Measurements from ENCODE around the gene SSC5D.

The SSC5D gene

GRCh38 chr19:55474269-55475265, 13.7 kb upstream of the SSC5D start:
- DNase-seq: no peak

- DNase-seq: peak; percentile 82
These were observed 12.0 kb upstream of the SSC5D start, which contains the start of gene ZNF628 for GRCh38 chr19:55476100-55476775. Gene ZNF628 (plus strand): TSS chr19:55476617. CDS start chr19:55479911, 3,294 bp downstream.

- no peak for DNase-seq
These were observed 10.3 kb upstream of the SSC5D start for GRCh38 chr19:55477905-55478304.

- no peak for DNase-seq
These were observed 9.9 kb upstream of the SSC5D start for GRCh38 chr19:55478364-55478763.

- DNase-seq: no peak
These were observed 9.2 kb upstream of the SSC5D start for GRCh38 chr19:55479045-55479444.

DNA sequence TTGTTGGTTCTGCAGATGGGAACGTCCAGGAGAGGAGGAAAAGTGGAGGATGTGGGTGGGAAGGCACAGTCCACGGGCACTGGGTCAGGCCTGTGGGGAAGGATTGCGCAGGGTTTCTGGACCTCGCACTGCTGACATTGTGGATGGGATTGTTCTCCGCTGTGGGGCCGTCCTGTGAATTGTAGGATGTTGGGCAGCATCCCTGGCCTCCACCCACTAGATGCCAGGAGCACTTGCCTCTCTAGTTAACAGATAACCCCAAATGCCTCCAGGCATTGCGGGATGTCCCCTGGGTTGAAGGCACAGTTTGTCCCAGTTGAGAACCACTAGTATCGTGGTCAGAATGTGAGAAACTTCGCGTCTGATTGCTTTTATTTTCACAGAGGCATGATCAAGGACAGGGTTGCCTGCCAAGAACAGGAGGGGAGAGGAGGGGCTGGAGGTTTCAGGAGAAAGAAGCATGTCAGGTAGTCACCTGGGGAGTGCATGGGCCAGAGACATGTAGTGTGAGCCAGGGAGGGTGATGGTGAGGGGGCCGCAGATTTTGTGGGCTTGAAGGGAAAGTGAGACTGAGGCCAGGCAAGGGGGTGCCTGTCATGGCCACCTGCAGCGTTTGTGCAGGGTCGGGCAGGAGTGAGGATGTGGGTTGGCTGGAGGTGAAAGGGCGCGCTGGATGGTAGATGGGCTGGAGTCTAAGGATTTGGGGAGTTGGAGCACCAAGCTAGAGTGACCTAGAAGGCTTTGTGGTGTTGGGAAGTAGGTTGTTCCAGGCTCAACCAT, 8.6 kb upstream of the SSC5D start:
- DNase-seq: no peak

GRCh38 chr19:55481148-55481793, 7.0 kb upstream of the SSC5D start:
- no peak for DNase-seq

DNA sequence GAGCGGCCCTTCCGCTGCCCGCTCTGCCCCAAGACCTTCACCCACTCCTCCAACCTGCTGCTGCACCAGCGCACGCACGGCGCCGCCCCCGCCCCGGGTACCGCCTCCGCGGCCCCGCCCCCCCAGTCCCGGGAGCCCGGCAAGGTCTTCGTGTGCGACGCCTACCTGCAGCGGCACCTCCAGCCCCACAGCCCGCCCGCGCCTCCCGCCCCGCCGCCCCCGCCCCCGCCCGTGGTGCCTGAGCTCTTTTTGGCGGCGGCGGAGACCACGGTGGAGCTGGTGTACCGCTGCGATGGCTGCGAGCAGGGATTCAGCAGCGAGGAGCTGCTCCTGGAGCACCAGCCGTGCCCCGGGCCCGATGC, 6.5 kb upstream of the SSC5D start:
- DNase-seq: no peak

- no peak for DNase-seq
These were observed 5.9 kb upstream of the SSC5D start for GRCh38 chr19:55482156-55482961.

GRCh38 chr19:55482967-55483705, 5.1 kb upstream of the SSC5D start:
- no peak for DNase-seq

DNA sequence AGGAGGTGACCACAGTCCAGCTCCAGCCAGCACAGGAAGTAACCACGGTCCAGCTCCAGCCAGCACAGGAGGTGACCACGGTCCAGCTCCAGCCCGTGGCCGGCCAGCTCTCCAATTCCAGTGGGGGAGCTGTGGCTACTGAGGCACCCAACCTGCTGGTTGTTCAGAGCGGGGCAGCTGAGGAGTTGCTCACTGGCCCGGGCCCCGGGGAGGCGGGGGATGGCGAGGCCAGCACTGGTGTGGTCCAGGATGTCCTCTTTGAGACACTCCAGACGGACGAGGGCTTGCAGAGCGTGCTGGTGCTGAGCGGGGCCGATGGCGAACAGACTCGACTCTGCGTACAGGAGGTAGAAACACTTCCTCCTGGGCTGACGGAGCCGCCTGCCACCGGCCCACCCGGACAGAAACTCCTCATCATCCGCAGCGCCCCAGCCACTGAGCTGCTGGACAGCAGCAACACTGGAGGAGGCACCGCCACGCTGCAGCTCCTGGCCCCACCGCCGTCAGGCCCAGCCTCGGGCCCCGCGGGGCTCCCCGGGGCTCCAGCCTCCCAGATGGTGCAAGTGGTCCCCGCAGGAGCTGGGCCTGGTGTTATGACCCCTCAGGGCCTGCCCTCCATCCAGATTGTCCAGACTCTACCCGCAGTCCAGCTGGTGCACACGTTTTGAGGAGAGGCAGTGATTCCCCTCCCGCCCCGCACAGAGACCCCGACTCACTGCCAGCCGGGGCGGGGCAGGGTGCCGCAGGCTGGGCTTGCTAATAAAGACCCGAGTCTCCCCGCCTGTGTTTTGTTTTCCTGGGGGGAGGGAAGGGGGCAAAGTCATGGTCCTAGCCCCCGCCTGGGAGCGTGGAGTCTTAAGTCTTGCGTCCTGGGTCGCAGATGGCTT, 4.3 kb upstream of the SSC5D start:
- no peak for DNase-seq

- no peak for DNase-seq
These were observed 3.4 kb upstream of the SSC5D start, which contains the start of gene NAT14 for GRCh38 chr19:55484593-55485438. Gene NAT14 (plus strand): TSS chr19:55485188. CDS start chr19:55485709, 521 bp downstream.

- DNase-seq: no peak
These were observed 2.7 kb upstream of the SSC5D start for GRCh38 chr19:55485439-55486011.

DNA sequence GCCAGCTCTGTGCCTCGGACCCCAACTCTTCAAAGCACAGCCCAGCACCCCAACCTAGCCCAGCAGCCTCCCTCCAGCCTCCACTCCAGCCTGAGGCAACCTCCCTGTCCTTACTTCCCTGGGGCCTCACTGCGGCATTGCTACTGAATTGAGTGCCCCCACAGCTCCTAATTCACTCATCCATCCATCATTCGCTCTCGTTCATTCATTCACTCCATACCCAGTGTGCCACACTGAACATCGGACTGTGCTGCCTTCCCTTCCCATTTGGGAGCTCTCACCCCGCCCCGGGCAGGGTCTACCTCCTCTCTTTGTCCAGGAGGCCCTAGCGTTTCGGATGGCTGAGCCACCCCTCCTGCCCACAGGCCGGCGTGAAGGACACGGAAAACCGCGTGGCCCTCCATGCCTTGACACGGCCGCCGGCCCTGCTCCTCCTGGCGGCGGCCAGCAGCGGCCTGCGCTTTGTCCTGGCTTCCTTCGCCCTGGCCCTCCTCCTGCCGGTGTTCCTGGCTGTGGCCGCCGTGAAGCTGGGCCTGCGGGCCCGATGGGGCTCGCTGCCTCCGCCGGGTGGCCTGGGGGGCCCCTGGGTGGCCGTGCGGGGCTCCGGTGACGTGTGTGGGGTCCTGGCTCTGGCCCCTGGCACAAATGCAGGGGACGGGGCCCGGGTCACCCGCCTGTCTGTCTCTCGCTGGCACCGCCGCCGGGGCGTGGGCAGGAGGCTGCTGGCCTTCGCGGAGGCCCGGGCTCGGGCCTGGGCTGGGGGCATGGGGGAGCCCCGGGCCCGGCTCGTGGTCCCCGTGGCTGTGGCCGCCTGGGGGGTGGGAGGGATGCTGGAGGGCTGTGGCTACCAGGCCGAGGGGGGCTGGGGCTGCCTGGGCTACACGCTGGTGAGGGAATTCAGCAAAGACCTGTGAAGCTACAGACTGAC, 1.9 kb upstream of the SSC5D start:
- no peak for DNase-seq

DNA sequence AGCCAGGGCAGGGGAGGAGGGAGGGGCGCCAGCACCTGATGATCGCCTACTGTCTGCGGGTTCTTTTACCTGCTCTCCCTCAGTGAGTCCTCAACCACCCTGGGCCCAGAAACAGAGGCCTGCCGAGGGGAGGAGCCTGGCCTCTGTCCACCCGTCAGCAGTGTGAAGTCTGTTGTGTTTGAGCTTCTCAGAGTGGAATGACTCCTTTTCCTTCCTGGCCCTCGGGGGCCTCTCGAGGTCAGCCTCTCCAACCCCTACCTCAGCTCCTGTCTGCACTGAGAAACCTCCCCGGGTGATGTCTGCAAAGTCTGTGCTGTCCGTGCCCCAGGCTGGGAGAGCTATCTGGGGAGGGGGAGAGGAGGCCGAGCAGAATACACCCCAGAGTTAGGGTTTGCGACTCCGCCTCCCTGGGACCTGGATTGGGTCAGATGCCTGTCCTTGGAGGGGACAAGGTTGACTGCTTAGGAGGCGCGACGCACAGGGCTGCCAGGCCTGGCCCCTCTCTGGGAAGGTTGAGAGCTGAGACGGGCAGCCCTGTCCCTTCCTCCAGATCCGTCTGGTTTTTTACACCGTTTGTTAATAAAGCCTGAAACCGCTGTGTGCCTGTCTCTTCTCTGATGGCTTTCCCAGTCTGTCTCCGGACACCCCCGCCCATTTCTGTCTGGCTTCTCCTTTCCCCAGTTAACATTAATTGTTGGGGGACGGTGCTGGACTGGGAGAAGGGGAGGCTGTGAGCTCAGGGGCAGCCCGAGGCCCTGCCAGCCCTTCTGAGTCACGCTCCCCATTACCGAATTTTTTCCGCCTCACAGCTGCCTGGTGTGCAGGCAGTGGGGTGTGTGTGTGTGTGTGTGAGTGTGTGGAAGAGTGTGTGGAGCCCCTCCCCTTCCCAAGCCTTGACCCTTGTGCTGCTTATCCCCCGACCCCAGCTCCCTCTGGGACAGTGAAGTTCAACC, 989 bp upstream of the SSC5D start:
- no peak for DNase-seq
